GM18517 (cell line): ENCODE data around the gene MTMR12.
"Not testable (repeated sequence)": the region's sequence is repeated elsewhere in the genome, so short reads cannot be mapped to it uniquely, and the experiment has no call there.

Source experiments
- ATAC-seq: cut with Tn5 transposase; IDR thresholded peaks from one replicate; pipeline ENCODE4 v1.9.1; 2021; ENCODE audit warnings: mild to moderate bottlenecking, moderate library complexity; ENCODE audit not compliant: unreplicated experiment

MTMR12 gene

GRCh38 chr5:32325062-32325461 is 12.3 kb upstream of the MTMR12 start:
- ATAC-seq, result peak; percentile 68

DNA sequence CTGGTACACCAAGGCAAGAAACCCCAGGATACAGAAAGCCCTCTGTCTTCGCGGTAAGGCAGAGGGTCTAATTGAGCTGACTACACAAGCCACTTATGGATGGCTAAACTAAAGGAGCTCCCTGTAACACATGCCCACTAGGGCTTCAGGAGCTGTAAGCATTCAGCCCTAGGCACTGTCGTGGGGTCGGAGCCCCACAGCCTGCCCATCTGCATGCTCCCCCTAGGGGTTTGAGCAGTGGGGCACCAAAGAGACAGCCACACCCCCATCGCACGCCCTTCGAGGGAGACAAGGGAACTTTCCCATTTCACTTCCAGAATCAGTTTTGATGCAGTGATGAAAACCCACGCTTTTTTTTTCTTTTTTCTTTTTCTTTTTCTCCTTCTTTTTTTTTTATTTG is 11.0 kb upstream of the MTMR12 start:
- no peak for ATAC-seq

GRCh38 chr5:32322882-32323281 is 10.1 kb upstream of the MTMR12 start:
- no peak for ATAC-seq

GRCh38 chr5:32321787-32322186 is 9.0 kb upstream of the MTMR12 start:
- ATAC-seq, result not testable (repeated sequence)

DNA sequence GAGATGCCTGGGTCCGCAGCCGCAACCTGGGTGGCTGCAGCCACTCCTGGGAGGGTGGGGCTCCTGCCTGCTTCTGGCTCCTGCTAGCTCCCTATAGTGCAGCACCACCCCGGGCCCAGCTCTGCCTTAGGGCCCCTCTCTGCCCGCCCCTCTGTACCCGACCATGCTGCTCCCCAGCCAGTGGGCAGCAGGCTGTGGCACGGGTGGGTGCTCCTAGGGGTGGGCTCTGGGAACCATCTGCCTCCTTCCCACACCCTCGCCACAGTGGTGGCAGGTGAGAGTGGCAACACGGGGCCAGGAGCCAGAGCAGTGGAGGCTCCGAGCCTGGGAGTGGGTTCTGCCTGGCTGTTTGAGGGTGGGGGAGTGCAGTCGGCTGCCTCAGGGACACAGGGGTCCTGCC is 7.8 kb upstream of the MTMR12 start:
- ATAC-seq, result no peak

- no peak for ATAC-seq
Observed at GRCh38 chr5:32319926-32320543, 7.3 kb upstream of the MTMR12 start.

- no peak for ATAC-seq
Observed at GRCh38 chr5:32319392-32319791, 6.7 kb upstream of the MTMR12 start.

GRCh38 chr5:32317041-32317440 is 4.3 kb upstream of the MTMR12 start:
- ATAC-seq, result no peak

DNA sequence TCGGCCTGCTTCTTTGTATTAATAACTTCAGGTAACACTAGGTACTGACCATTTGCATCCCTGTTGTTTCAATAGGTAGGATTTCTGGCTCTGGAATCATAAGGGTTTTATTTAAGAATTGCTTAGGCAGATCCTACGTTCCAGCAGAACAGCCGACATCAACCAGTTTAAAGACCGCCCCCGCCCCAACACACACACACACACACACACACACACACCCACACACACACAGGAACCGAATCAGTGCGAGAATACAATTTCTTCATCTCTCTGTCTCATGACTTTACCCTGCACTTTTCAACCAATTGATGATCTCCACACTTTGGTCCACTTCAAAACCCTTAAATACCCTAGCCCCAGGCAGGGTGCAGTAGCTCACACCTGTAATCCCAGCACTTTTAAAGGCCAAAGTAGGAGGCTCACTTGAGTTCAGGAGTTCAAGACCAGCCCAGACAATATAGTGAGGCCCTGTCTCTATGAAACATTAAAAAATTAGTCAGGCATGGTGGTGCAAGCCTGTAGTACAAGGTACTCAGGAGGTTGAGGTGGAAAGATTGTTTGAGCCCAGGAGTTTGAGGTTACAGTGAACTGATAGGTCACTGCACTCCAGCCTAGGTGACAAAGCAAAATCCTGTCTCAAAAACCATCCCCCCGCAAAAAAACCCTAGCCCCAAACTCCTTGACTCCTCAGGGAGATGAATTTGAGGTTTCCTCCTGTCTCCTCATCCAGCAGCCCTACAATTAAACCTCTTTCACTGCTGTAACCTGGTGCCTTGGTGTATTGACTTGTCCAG is 2.7 kb upstream of the MTMR12 start:
- no peak for ATAC-seq

GRCh38 chr5:32314658-32315057 is 1.9 kb upstream of the MTMR12 start:
- ATAC-seq, result no peak

DNA sequence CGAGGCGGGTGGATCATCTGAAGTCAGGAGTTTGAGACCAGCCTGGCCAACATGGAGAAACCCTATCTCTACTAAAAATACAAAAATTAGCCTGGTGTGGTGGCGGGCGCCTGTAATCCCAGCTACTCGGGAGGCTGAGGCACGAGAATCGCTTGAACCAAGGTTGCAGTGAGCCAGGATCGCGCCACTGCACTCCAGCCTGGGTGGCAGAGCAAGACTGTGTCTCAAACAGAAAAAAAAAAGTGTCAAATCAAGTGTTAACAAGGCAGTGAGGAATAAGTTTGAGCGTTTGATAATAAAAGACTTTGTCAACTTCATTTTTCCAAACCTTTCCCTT is 1.4 kb upstream of the MTMR12 start:
- not testable (repeated sequence) for ATAC-seq

DNA sequence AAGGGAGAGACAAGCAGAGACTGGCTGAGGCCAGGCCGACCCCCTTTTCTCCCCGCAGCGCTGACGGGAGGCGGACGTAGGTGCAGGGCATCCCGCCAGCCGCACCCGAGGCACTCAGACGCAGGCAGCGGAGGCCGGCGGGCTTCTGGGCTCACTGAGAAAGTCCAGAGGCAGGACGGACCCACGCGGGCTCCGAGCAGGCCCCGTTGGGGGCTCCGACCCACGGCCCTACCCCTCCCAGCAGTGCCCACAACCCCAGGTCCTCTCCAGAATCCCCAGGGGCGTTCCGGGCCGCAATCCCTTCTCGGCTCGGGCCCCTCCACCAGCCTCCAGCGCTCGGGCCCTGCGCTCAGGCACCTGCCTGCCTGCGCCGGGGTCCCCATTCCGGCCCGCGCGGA is 543 bp downstream of the MTMR12 start:
- ATAC-seq, result peak; percentile 28

GRCh38 chr5:32311404-32312196 is 1.1 kb downstream of the MTMR12 start:
- peak; percentile 2 for ATAC-seq

GRCh38 chr5:32309761-32310160 is 3.0 kb downstream of the MTMR12 start:
- ATAC-seq, result no peak

- ATAC-seq, result no peak
Observed at GRCh38 chr5:32308946-32309345, 3.8 kb downstream of the MTMR12 start.

GRCh38 chr5:32307769-32308194 is 5.0 kb downstream of the MTMR12 start:
- no peak for ATAC-seq

DNA sequence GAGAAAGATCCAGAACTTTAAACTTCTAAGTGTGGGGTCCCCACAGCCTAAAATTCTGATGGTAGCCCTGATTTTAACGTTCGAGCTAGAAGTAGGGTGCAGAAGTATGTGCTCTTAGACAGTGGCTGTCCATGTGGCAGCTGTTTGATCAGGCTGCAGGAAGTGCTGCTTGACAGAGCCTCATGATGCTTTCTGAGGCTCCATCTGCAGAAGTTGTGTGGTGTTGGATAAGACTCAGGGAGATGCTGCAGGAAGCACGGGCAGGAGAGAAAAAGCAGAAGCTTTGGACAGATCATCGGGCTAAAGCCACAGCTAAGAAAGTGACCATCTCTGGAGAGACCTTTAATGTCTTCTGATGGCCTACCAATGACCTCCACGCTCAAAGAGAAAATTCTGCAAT is 8.1 kb downstream of the MTMR12 start:
- ATAC-seq, result no peak

DNA sequence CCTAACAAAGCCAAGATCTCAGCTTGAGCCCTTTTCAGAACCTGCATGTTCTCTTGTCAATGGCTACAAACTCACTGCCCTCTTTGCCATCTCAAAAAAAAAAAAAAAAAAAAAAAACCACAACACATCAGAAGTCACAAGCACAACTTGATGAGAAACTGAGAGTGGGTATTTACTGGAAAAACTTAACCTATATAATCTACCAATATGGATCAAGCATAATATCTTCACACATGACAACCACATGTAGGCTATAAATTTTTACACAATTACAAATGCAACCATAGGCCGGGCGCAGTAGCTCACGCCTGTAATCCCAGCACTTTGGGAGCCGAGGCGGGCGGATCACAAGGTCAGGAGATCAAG is 9.0 kb downstream of the MTMR12 start:
- ATAC-seq, result no peak

DNA sequence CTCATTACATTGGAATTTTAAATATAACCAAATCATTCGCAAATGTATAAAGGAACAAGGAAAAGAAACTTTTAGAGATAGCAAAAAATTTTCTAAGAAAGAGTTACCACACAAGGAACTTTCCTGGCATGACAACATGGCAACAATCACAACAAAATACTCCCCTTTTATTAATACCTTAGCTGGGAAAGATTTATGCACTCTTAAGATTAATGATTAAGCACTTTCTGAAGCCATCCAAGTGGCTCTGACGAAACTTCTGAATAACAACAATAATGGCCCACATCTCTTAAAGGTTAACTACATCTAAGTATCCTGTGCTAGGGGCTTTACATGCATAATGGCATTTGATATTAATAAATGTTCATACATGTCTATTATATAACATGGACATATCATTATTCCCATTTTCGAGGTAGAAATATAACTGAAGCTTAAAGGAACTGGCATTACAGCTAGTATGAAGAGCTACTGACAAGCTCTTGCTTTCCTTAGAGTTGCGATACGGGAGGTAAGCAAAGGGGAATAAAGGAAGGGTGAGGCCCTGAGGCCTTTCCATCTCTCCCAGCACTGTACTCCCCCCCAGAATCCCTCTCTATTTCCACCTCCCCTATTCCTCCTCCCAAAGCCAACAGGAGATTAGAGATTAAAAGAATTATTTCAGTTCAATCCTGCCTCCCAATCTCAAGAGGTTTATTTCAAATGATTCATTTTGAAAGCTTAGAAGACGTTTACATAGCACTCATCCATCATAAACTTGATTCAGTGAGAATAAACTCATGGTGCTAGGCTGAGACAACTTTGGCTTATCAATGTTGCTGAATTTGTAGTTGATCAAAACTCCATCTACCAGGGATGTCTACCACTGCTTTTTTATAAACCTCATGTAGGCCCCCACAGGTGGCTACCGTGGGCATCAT is 9.6 kb downstream of the MTMR12 start:
- ATAC-seq, result no peak

GRCh38 chr5:32301891-32302290 is 10.8 kb downstream of the MTMR12 start:
- no peak for ATAC-seq
